H9 (cell line): ENCODE data around the gene FAM149B1. TPM values are rescaled to one million over a fixed set of nuclear protein-coding genes. Genes with fewer than 3 reads are reported as not detected.

Experiments used
- DNase-seq: peaks from one replicate; pipeline ENCODE4 v3.0.0-alpha.2; 2017
- H2AFZ ChIP-seq: one replicate; pipeline ENCODE4 v1.6.1; 2013; ENCODE audit warnings: mild to moderate bottlenecking, low read length, control low read depth, moderate library complexity
- H2AK5ac ChIP-seq: 2 replicates; pipeline ENCODE4 v1.6.1; 2013; ENCODE audit warnings: low read length, control low read depth, mixed read lengths; ENCODE audit not compliant: insufficient read length
- H2BK120ac ChIP-seq: one replicate; pipeline ENCODE4 v1.6.1; 2013; ENCODE audit warnings: low read depth, mild to moderate bottlenecking, low read length, control low read depth, inconsistent platforms; ENCODE audit not compliant: poor library complexity, severe bottlenecking
- H2BK12ac ChIP-seq: 2 replicates; pipeline ENCODE4 v1.6.1; 2013; ENCODE audit warnings: low read length, control low read depth, mixed read lengths, low read depth; ENCODE audit not compliant: insufficient read length
- H2BK15ac ChIP-seq: 2 replicates; pipeline ENCODE4 v1.6.1; 2013; ENCODE audit warnings: low read depth, low read length, control low read depth
- H2BK20ac ChIP-seq: one replicate; pipeline ENCODE4 v1.6.1; 2013; ENCODE audit warnings: low read depth, mild to moderate bottlenecking, low read length, control low read depth, inconsistent platforms; ENCODE audit not compliant: poor library complexity, severe bottlenecking
- H2BK5ac ChIP-seq: 2 replicates; pipeline ENCODE4 v1.6.1; 2013; ENCODE audit warnings: low read length, control low read depth, mixed read lengths; ENCODE audit not compliant: insufficient read length
- H3K14ac ChIP-seq: 2 replicates; pipeline ENCODE4 v1.6.1; 2013; ENCODE audit warnings: low read length, control low read depth; ENCODE audit not compliant: insufficient read depth
- H3K18ac ChIP-seq: 2 replicates; pipeline ENCODE4 v1.6.1; 2013; ENCODE audit warnings: low read depth, mild to moderate bottlenecking, mixed read lengths, low read length, control low read depth; ENCODE audit not compliant: insufficient read length
- H3K23ac ChIP-seq: 2 replicates; pipeline ENCODE4 v1.6.1; 2013; ENCODE audit warnings: low read length, control low read depth, mixed read lengths, low read depth; ENCODE audit not compliant: insufficient read length
- H3K23me2 ChIP-seq: 2 replicates; pipeline ENCODE4 v1.6.1; 2013; ENCODE audit warnings: low read depth, mild to moderate bottlenecking, mixed read lengths, low read length, control low read depth; ENCODE audit not compliant: insufficient read length, poor library complexity, severe bottlenecking
- H3K27ac ChIP-seq: 2 replicates; pipeline ENCODE4 v1.5.1; 2013; ENCODE audit warnings: low read length, control low read depth, mixed read lengths, low read depth; ENCODE audit not compliant: insufficient read length
- H3K27me3 ChIP-seq: 2 replicates; pipeline ENCODE4 v1.6.1; 2013; ENCODE audit warnings: low read length, control low read depth, inconsistent platforms; ENCODE audit not compliant: insufficient read depth
- H3K4ac ChIP-seq: 2 replicates; pipeline ENCODE4 v1.6.1; 2013; ENCODE audit warnings: low read depth, mild to moderate bottlenecking, control low read depth, inconsistent platforms, low read length, moderate library complexity
- H3K4me1 ChIP-seq: 2 replicates; pipeline ENCODE4 v1.6.1; 2013; ENCODE audit warnings: low read length, control low read depth, inconsistent platforms; ENCODE audit not compliant: insufficient read depth
- H3K4me2 ChIP-seq: 2 replicates; pipeline ENCODE4 v1.6.1; 2013; ENCODE audit warnings: low read length, control low read depth, mixed read lengths; ENCODE audit not compliant: insufficient read length, insufficient read depth
- H3K56ac ChIP-seq: 2 replicates; pipeline ENCODE4 v1.6.1; 2013; ENCODE audit warnings: low read depth, mild to moderate bottlenecking, mixed read lengths, low read length, control low read depth; ENCODE audit not compliant: insufficient read length
- H3K79me1 ChIP-seq: 2 replicates; pipeline ENCODE4 v1.6.1; 2013; ENCODE audit warnings: low read depth, mild to moderate bottlenecking, moderate library complexity, low read length, control low read depth, inconsistent platforms; ENCODE audit not compliant: insufficient read depth, poor library complexity, severe bottlenecking
- H3K79me2 ChIP-seq: 2 replicates; pipeline ENCODE4 v1.6.1; 2013; ENCODE audit warnings: low read length, control low read depth, inconsistent platforms; ENCODE audit not compliant: insufficient read depth
- H3K9ac ChIP-seq: 2 replicates; pipeline ENCODE4 v1.6.1; 2013; ENCODE audit warnings: low read length, control low read depth, mixed read lengths; ENCODE audit not compliant: insufficient read length; ENCODE audit errors: extremely low read depth
- H3K9me3 ChIP-seq: one replicate; pipeline ENCODE4 v1.6.1; 2013; ENCODE audit warnings: low read depth, low read length, inconsistent platforms; ENCODE audit not compliant: control insufficient read depth
- H3T11ph ChIP-seq: one replicate; pipeline ENCODE4 v1.6.1; 2013; ENCODE audit warnings: mild to moderate bottlenecking, low read length, control low read depth, inconsistent platforms
- H4K20me1 ChIP-seq: one replicate; pipeline ENCODE4 v1.6.1; 2013; ENCODE audit not compliant: control insufficient read depth, insufficient read length, insufficient read depth
- H4K5ac ChIP-seq: 2 replicates; pipeline ENCODE4 v1.6.1; 2013; ENCODE audit warnings: low read depth, mild to moderate bottlenecking, mixed read lengths, low read length, control low read depth; ENCODE audit not compliant: insufficient read length
- H4K8ac ChIP-seq: replicated peaks from 2 replicates; pipeline ENCODE4 v1.6.1; 2013; ENCODE audit warnings: low read length, control low read depth, mixed read lengths, low read depth; ENCODE audit not compliant: insufficient read length
- H4K91ac ChIP-seq: 2 replicates; pipeline ENCODE4 v1.6.1; 2013; ENCODE audit warnings: low read depth, mild to moderate bottlenecking, moderate library complexity, mixed read lengths, low read length, control low read depth; ENCODE audit not compliant: insufficient read length
- H3K27ac Mint-ChIP-seq, 3 experiments: 2 replicates in 2 of 3; 3 replicates in 1 of 3; pipeline ENCODE4 v1.8.0; 2020 to 2021; ENCODE audit warnings: mixed read lengths in 3 of 3, mild to moderate bottlenecking in 1 of 3, moderate library complexity in 1 of 3
- H3K27me3 Mint-ChIP-seq: 2 replicates; pipeline ENCODE4 v1.8.0; 2021; ENCODE audit warnings: low read depth, mild to moderate bottlenecking, moderate library complexity, mixed read lengths
- H3K36me3 Mint-ChIP-seq, 3 experiments: 2 replicates in 2 of 3; 3 replicates in 1 of 3; pipeline ENCODE4 v1.8.0; 2020 to 2021; ENCODE audit warnings: low read depth in 3 of 3, mixed read lengths in 3 of 3; ENCODE audit not compliant: insufficient read depth in 1 of 3
- H3K4me1 Mint-ChIP-seq, 2 experiments: 2 replicates each; pipeline ENCODE4 v1.8.0; 2020; ENCODE audit warnings: mixed read lengths in 2 of 2
- H3K4me3 Mint-ChIP-seq, 2 experiments: 2 replicates in 1 of 2; 3 replicates in 1 of 2; pipeline ENCODE4 v1.8.0; 2020 to 2021; ENCODE audit warnings: mild to moderate bottlenecking in 2 of 2, mixed read lengths in 2 of 2, moderate library complexity in 1 of 2
- H3K9me3 Mint-ChIP-seq, 2 experiments: 2 replicates in 1 of 2; 3 replicates in 1 of 2; pipeline ENCODE4 v1.8.0; 2020; ENCODE audit warnings: mild to moderate bottlenecking in 2 of 2, mixed read lengths in 2 of 2, moderate library complexity in 1 of 2
- WGBS: extraction: QIAGEN DNeasy Blood & Tissue Kit; methylation state at CpG from one replicate; pipeline ENCODE4 v1.1.7; 2013; ENCODE audit warnings: missing lambda C conversion rate, low lambda C conversion rate, mixed read lengths; ENCODE audit not compliant: insufficient read length; ENCODE audit errors: extremely low coverage; 5-methylcytosine and 5-hydroxymethylcytosine counted together
- total RNA-seq: library from RNA; stranded (reverse); gene quantifications from 2 replicates; pipeline ENCODE4 v1.2.1, GENCODE V29; 2021
- TF ChIP-seq, protein P1 (sequence below): fragments of 200-600 bp; sonication (generic); conservative IDR thresholded peaks from 3 replicates; pipeline ENCODE4 v1.8.0; 2021; ENCODE audit warnings: antibody characterized with exemption, mild to moderate bottlenecking

FAM149B1 gene
- total RNA-seq, 1 experiment from 2014 or later: 17.9 TPM

DNA sequence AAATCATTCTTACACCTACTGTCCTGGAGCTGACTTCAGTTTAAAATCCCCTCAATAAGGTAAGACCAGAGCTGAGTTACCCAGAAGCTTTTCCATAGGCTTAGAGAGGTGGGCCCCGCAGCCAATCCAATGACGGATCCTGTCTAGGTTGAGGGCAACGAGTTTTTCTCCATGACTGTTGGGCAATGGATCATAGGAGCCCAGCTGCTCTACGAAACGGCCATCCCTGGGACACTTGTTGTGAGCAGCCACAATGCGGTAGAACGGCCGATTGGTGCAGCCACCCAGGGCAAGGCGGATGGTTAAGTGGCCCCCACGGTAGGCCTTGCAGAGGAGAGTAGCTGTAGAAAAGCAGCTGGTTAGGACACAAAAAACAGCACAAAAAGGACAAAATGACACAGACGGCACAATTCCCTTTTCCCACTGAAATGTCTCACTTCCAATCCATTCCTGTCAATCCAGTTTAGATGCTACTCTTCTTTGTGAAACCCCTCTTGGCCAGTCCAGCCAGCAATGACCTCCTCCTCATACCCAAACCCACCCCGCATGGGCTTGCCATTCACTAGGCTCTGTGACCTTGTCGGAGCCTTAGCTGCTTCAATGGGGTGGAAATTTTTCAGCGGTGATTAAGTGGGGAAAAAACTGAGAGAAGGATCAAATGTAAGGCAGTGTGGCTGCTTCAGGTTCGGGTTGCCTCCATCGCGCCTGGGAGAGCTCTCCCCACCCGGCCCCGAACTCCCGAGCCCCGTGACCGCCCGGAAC is 83.9 kb downstream of the FAM149B1 start:
- Histone ChIP-seq H3K18ac (peak overlapping the region; percentile 15), H3K27me3 (no peaks in the 10 kb centered on the region), H3K4ac (no peak overlapping the region; the same call in 1 of the 2 replicates), H2AK5ac (no peak overlapping the region), H3K79me2 (peaks cover 6% of the 10 kb centered on the region; the same call in 1 of the 2 replicates), H3K56ac (no peak overlapping the region), H3K79me1 (peaks cover 10% of the 10 kb centered on the region), H3T11ph (no peak overlapping the region), H4K5ac (no peak overlapping the region), H2AFZ (no peak overlapping the region), H2BK5ac (no peak overlapping the region), H2BK20ac (no peak overlapping the region), H3K4me2 (peak overlapping the region; percentile 67), H2BK120ac (no peak overlapping the region), H3K23ac (no peak overlapping the region), H3K9me3 (no peaks in the 10 kb centered on the region), H4K20me1 (no peaks in the 10 kb centered on the region), H3K14ac (peak overlapping the region; percentile 21; the same call in 1 of the 2 replicates), H3K9ac (peak overlapping the region; percentile 91), H3K27ac (no peak overlapping the region), H2BK15ac (no peak overlapping the region), H4K91ac (no peak overlapping the region), H2BK12ac (no peak overlapping the region), H3K4me1 (no peaks in the 10 kb centered on the region), H3K23me2 (peaks cover 6% of the 10 kb centered on the region), H4K8ac (no peak overlapping the region)
- no peaks in the 10 kb centered on the region for H3K27me3 Mint-ChIP-seq
- no CpG with 5 or more reads among the region's 23 CpGs for WGBS
- H3K4me3 Mint-ChIP-seq: peak overlapping the region; percentile 94 to 97
- no peaks in the 10 kb centered on the region; a peak in 1 of 5 replicates for H3K9me3 Mint-ChIP-seq
- TF ChIP-seq, protein P1, sequence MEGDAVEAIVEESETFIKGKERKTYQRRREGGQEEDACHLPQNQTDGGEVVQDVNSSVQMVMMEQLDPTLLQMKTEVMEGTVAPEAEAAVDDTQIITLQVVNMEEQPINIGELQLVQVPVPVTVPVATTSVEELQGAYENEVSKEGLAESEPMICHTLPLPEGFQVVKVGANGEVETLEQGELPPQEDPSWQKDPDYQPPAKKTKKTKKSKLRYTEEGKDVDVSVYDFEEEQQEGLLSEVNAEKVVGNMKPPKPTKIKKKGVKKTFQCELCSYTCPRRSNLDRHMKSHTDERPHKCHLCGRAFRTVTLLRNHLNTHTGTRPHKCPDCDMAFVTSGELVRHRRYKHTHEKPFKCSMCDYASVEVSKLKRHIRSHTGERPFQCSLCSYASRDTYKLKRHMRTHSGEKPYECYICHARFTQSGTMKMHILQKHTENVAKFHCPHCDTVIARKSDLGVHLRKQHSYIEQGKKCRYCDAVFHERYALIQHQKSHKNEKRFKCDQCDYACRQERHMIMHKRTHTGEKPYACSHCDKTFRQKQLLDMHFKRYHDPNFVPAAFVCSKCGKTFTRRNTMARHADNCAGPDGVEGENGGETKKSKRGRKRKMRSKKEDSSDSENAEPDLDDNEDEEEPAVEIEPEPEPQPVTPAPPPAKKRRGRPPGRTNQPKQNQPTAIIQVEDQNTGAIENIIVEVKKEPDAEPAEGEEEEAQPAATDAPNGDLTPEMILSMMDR: no peak
- H3K27ac Mint-ChIP-seq: peak overlapping the region; percentile 97 to 99 (median 98)
- peaks cover 16 to 38% (median 21%) of the 10 kb centered on the region in 3 experiments for H3K36me3 Mint-ChIP-seq
- peak; percentile 37 for DNase-seq
- peaks cover 17 to 27% of the 10 kb centered on the region in 2 experiments for H3K4me1 Mint-ChIP-seq
